Measurements from ENCODE around the gene BACE1.

Gene BACE1

DNA sequence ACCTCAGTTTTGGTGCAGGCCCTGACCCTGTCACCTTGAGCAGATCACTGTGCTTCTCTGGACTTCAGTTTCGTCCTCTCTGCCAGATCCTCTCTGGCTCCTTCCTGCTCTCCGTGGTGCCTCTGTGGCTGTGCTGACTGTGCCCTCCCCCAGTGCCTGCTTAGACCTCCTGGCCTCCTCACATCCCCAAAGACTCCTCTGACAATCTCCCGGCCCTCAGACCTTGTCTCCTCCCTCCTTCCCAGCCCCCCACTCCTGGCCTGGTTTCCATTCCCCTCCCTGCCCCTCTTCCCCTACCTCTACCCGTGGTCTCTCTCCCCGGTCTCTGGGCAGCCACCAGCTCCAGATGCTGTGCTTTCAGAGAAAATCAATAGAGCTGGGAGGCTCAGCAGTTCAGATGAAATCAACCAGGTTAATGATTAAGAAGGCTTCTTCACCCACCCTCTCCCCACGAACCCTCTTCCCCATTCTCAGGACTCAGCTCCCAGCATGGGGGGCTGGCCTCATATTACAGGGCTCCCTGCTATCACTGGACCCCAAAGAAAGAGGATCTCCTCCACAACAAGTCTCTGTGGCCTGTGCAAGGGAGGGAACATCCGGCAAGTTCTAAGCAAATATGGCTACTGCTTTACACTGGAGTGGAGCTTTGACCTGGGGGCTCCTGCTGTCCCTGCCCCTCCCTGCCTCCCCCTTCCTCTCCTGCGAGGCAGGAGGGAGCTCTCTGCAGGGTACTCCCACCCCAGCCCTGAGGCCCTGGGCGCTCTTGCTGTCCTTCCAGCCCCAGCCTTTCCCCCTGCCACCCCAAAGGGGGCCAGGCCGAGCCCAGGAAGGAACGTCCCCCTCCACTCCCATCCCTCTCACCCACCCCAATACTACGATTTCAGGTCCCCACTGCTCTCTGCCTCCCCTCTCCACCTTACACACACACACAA is 16.4 kb downstream of the BACE1 start:
- no peak for DNase-seq (ENCODE audit: low read depth)
- TF ChIP-seq, protein P1, sequence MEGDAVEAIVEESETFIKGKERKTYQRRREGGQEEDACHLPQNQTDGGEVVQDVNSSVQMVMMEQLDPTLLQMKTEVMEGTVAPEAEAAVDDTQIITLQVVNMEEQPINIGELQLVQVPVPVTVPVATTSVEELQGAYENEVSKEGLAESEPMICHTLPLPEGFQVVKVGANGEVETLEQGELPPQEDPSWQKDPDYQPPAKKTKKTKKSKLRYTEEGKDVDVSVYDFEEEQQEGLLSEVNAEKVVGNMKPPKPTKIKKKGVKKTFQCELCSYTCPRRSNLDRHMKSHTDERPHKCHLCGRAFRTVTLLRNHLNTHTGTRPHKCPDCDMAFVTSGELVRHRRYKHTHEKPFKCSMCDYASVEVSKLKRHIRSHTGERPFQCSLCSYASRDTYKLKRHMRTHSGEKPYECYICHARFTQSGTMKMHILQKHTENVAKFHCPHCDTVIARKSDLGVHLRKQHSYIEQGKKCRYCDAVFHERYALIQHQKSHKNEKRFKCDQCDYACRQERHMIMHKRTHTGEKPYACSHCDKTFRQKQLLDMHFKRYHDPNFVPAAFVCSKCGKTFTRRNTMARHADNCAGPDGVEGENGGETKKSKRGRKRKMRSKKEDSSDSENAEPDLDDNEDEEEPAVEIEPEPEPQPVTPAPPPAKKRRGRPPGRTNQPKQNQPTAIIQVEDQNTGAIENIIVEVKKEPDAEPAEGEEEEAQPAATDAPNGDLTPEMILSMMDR (IDR thresholded peaks at IDR 0.05; ENCODE audit: insufficient read depth, low read depth, low read length, missing control alignments), result no peak
- H3K4me3 ChIP-seq (ENCODE audit: low read length), result no peak overlapping the region

DNA sequence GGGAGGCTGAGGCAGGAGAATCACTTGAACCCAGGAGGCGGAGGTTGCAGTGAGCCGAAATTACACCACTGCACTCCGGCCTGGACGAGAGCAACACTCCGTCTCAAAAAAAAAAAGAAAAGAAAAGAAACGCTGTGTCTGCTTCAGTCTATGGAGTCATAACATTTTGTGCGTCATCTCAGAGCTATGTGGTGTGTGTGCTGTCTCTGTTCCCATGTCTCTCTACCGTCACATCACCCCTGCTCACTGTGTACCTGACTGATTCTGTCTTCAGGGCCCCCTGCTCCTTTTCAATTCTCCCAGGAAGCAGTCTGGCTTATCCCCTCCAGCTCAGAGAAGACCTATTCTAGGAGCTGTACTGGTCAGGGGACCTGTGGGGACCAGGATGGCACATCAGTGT is 17.9 kb downstream of the BACE1 start:
- DNase-seq (ENCODE audit: low read depth), result no peak
- TF ChIP-seq, protein P1 (IDR thresholded peaks at IDR 0.05; ENCODE audit: insufficient read depth, low read depth, low read length, missing control alignments), result no peak
- H3K4me3 ChIP-seq (ENCODE audit: low read length), result no peak overlapping the region

DNA sequence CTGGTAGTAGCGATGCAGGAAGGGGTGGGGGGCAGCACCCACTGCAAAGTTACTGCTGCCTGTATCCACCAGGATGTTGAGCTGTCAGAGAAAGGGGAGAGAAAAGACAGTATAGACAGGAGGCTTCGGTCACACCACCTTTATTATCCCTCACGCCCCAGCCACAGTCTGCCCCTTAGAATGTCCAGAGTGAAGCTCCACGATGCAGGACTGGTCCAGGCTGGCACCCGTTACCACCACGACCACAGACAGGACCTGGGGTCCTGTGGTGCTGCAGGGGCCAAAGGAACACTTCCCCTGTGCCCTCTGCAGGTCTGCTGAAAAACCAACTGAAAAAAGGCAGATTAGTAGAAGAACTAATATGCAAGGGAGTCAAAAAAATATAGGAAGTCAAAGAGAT is 19.2 kb downstream of the BACE1 start:
- TF ChIP-seq, protein P1 (IDR thresholded peaks at IDR 0.05; ENCODE audit: insufficient read depth, low read depth, low read length, missing control alignments), result no peak
- no peak for DNase-seq (ENCODE audit: low read depth)
- H3K4me3 ChIP-seq (ENCODE audit: low read length), result no peak overlapping the region

DNA sequence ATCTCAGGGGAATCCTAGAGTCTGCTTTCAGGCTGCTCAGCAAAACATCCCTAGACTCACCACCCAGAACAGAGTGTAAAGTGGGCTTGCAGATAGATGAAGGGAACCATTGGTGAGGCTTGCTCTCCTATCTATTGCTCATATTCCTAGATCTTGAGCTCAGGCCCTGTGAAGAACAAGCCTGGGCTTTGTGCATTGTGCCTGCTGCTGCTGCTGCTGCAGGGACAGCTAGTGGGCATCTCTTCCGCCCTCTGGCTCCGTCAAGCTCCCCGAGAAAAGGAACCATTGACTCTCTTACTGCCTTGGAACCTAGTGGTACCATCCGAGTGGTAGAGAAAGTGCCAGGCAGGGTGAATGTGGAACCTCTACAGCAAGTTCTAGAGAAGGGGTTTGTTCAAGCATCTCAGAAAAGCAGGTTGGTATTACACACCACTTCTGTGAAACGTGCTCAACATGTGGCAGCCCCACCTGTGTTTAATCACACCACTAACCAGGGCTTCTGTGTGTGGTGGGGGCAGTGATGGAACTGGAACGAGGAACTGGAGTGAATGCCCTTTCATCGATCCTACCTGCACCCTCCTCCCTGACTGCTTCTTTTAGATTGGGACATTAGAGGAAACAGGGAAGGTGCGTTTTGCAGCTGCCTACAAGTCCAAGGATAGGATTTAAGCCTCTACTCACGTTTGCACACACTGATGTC is 20.5 kb downstream of the BACE1 start:
- H3K4me3 ChIP-seq (ENCODE audit: low read length), result no peak overlapping the region
- no peak for DNase-seq (ENCODE audit: low read depth)
- TF ChIP-seq, protein P1 (IDR thresholded peaks at IDR 0.05; ENCODE audit: insufficient read depth, low read depth, low read length, missing control alignments), result no peak

DNA sequence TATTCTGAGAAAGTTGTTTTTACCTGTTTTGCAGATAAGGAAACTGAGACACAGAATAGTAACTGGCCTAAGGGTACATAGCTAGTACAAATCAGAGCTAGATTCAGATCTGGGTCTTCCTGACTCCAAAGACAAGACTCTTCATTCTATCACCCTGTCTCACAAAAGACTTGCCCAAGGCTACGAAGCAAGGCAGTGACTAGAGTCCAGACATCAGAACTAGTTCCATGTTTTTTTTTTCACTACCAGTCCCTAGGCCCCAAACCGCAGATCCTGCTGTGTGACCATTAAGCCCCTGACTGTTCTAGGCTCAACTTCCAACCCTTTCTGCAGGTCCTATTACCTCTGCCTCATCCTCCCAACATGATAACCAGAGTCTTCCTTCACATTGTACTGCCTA is 23.4 kb downstream of the BACE1 start:
- no peak for DNase-seq (ENCODE audit: low read depth)
- TF ChIP-seq, protein P1 (IDR thresholded peaks at IDR 0.05; ENCODE audit: insufficient read depth, low read depth, low read length, missing control alignments), result no peak
- no peak overlapping the region for H3K4me3 ChIP-seq (ENCODE audit: low read length)

DNA sequence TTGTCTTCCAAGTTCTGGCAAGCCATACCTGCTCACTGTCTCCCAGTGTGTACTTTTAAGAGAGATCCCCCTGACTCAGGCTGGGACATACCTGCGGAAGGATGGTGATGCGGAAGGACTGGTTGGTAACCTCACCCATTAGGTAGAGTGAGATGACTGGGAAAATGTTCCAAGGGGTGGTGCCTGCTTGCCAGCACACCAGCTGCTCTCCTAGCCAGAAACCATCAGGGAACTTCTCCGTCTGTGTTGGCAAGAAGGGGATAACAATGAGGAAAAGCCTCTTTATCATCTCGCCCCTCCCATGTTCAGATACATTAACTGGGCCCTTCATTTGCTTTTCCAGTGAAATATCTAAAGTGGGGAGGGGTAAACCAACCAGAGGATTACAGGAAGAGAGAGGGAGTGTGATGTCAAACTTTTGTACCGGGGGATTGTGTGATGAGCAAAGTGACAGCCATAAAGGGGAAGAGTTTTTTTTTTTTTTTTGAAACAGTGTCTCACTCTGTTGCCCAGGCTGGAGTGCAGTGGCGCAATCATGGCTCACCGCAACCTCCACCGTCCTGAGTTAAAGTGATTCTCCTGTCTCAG is 25.2 kb downstream of the BACE1 start, which contains the start of gene BACE1-AS:
BACE1-AS (plus strand) TSS at position 538 of the 588 bp plus-strand sequence.
- DNase-seq (ENCODE audit: low read depth), result no peak
- TF ChIP-seq, protein P1 (IDR thresholded peaks at IDR 0.05; ENCODE audit: insufficient read depth, low read depth, low read length, missing control alignments), result no peak
- no peak within 1 kb of the TSS for H3K4me3 ChIP-seq (ENCODE audit: low read length)

Measured in epithelial cell of esophagus (primary cell).